SW480 (cell line): ENCODE measurements around the gene ASPM.
"Not testable (repeated sequence)": the region's sequence is repeated elsewhere in the genome, so short reads cannot be mapped to it uniquely, and the experiment has no call there.

Experiments used
- DNase-seq: peaks from one replicate; pipeline ENCODE4 v3.0.0-alpha.2; 2016; ENCODE audit warnings: low spot score

The ASPM gene

GRCh38 chr1:197076585-197076984 is 69.9 kb downstream of the ASPM start:
- DNase-seq, result no peak

- DNase-seq, result no peak
These were observed 72.5 kb downstream of the ASPM start for GRCh38 chr1:197073978-197074377.

GRCh38 chr1:197067457-197067818 is 79.0 kb downstream of the ASPM start:
- no peak for DNase-seq

- no peak for DNase-seq
These were observed 79.6 kb downstream of the ASPM start, which contains the start of gene F13B for GRCh38 chr1:197066719-197067456. F13B (minus strand) TSS chr1:197067260; CDS start chr1:197067223, 37 bp downstream.

- no peak for DNase-seq
These were observed 80.2 kb downstream of the ASPM start for GRCh38 chr1:197066277-197066676.

- no peak for DNase-seq
These were observed 80.9 kb downstream of the ASPM start for GRCh38 chr1:197065559-197065958.

GRCh38 chr1:197063212-197063611 is 83.3 kb downstream of the ASPM start:
- DNase-seq, result no peak

- DNase-seq, result no peak
These were observed 83.8 kb downstream of the ASPM start for GRCh38 chr1:197062692-197063091.

GRCh38 chr1:197049100-197049499 is 97.4 kb downstream of the ASPM start:
- DNase-seq, result no peak

GRCh38 chr1:197042676-197043341 is 103.7 kb downstream of the ASPM start:
- no peak for DNase-seq

- no peak for DNase-seq
These were observed 104.7 kb downstream of the ASPM start for GRCh38 chr1:197041486-197042353.

GRCh38 chr1:197036861-197037260 is 109.6 kb downstream of the ASPM start:
- DNase-seq, result no peak

GRCh38 chr1:197034631-197035339 is 111.7 kb downstream of the ASPM start:
- DNase-seq, result not testable (repeated sequence)
